ACC112 (cell line): Measurements from ENCODE around the gene KCNH6.

ENCODE experiments used
- H2AFZ ChIP-seq: fragments of 200-600 bp; sonication (generic); one replicate; pipeline ENCODE4 v1.6.0; 2017; ENCODE audit warnings: antibody characterized with exemption, low read length; ENCODE audit not compliant: unreplicated experiment
- H3K27ac ChIP-seq: fragments of 200-600 bp; sonication (generic); 2 replicates; pipeline ENCODE4 v1.5.1; 2014; ENCODE audit warnings: low read depth, mild to moderate bottlenecking, antibody characterized with exemption, low read length, moderate library complexity
- H3K27me3 ChIP-seq: fragments of 200-600 bp; sonication (generic); 2 replicates; pipeline ENCODE4 v1.6.1; 2014; ENCODE audit warnings: mild to moderate bottlenecking, antibody characterized with exemption, low read length, moderate library complexity, mixed read lengths; ENCODE audit not compliant: insufficient read depth
- H3K36me3 ChIP-seq: fragments of 200-600 bp; sonication (generic); 2 replicates; pipeline ENCODE4 v1.6.1; 2016; ENCODE audit warnings: mild to moderate bottlenecking, antibody characterized with exemption, low read length, moderate library complexity, mixed read lengths; ENCODE audit not compliant: insufficient read depth
- H3K4me1 ChIP-seq: fragments of 200-600 bp; sonication (generic); one replicate; pipeline ENCODE4 v1.6.1; 2016; ENCODE audit warnings: low read length, mixed read lengths; ENCODE audit not compliant: insufficient read depth, unreplicated experiment, control insufficient read depth
- H3K4me3 ChIP-seq: fragments of 200-600 bp; sonication (generic); 2 replicates; pipeline ENCODE4 v1.5.1; 2014; ENCODE audit warnings: mild to moderate bottlenecking, low read depth, low read length
- H3K79me2 ChIP-seq: fragments of 200-600 bp; sonication (generic); one replicate; pipeline ENCODE4 v1.6.0; 2016; ENCODE audit warnings: low read length; ENCODE audit not compliant: control insufficient read depth, unreplicated experiment, insufficient read depth

KCNH6 gene

GRCh38 chr17:63588797-63589196 is 65.6 kb downstream of the KCNH6 start:
- H3K4me3 ChIP-seq: no peak overlapping the region
- peaks cover 28% of the 10 kb centered on the region for H3K36me3 ChIP-seq
- H3K27ac ChIP-seq: no peak overlapping the region
- no peaks in the 10 kb centered on the region for H3K4me1 ChIP-seq
- no peaks in the 10 kb centered on the region for H3K79me2 ChIP-seq
- H2AFZ ChIP-seq: no peak overlapping the region
- H3K27me3 ChIP-seq: no peaks in the 10 kb centered on the region

- no peak overlapping the region for H3K4me3 ChIP-seq
- no peaks in the 10 kb centered on the region for H3K27me3 ChIP-seq
- peaks cover 28% of the 10 kb centered on the region for H3K36me3 ChIP-seq
- H3K4me1 ChIP-seq: no peaks in the 10 kb centered on the region
- H3K27ac ChIP-seq: no peak overlapping the region
- no peaks in the 10 kb centered on the region for H3K79me2 ChIP-seq
- H2AFZ ChIP-seq: no peak overlapping the region
Observed at GRCh38 chr17:63589646-63590045, 66.5 kb downstream of the KCNH6 start.

GRCh38 chr17:63592797-63593196 is 69.6 kb downstream of the KCNH6 start:
- H3K79me2 ChIP-seq: no peaks in the 10 kb centered on the region
- H3K27ac ChIP-seq: no peak overlapping the region
- H3K4me3 ChIP-seq: no peak overlapping the region
- H2AFZ ChIP-seq: no peak overlapping the region
- peaks cover 22% of the 10 kb centered on the region for H3K36me3 ChIP-seq
- no peaks in the 10 kb centered on the region for H3K27me3 ChIP-seq
- no peaks in the 10 kb centered on the region for H3K4me1 ChIP-seq

- no peaks in the 10 kb centered on the region for H3K79me2 ChIP-seq
- H3K36me3 ChIP-seq: peaks cover 5% of the 10 kb centered on the region
- H3K4me3 ChIP-seq: no peak overlapping the region
- peaks cover 3% of the 10 kb centered on the region for H3K4me1 ChIP-seq
- H2AFZ ChIP-seq: no peak overlapping the region
- H3K27me3 ChIP-seq: no peaks in the 10 kb centered on the region
- H3K27ac ChIP-seq: no peak overlapping the region
Observed at GRCh38 chr17:63595132-63595531, 72.0 kb downstream of the KCNH6 start.
